Mononuclear cell (primary cell): ENCODE measurements around the gene GMDS. TPM values are rescaled to one million over a fixed set of nuclear protein-coding genes. Genes with fewer than 3 reads are reported as not detected.

Experiments used
- H3K27me3 ChIP-seq: 2 replicates; pipeline ENCODE4 v1.6.0; 2011; ENCODE audit warnings: low read length, control low read depth; ENCODE audit not compliant: insufficient read depth
- H3K4me1 ChIP-seq: 2 replicates; pipeline ENCODE4 v1.5.1; 2011; ENCODE audit warnings: mild to moderate bottlenecking, low read length, control low read depth; ENCODE audit not compliant: insufficient read depth
- H3K4me3 ChIP-seq: 2 replicates; pipeline ENCODE4 v1.5.1; 2011; ENCODE audit warnings: mild to moderate bottlenecking, low read length, moderate library complexity
- H3K9me3 ChIP-seq: 2 replicates; pipeline ENCODE4 v1.5.1; 2011; ENCODE audit warnings: low read depth, mild to moderate bottlenecking, control low read depth, low read length
- total RNA-seq: library from RNA; depleted of rRNA; stranded (reverse); fragments of >200 nt; gene quantifications from one replicate; pipeline ENCODE4 v1.2.3, GENCODE V29; 2012

GMDS gene
- total RNA-seq, 1 donor, result 10.6 TPM

GRCh38 chr6:2249126-2249525 lies 3.7 kb upstream of the GMDS start:
- Histone ChIP-seq H3K9me3 (no peaks in the 10 kb centered on the region), H3K27me3 (no peaks in the 10 kb centered on the region), H3K4me1 (peaks cover 25% of the 10 kb centered on the region), H3K4me3 (no peak overlapping the region)

DNA sequence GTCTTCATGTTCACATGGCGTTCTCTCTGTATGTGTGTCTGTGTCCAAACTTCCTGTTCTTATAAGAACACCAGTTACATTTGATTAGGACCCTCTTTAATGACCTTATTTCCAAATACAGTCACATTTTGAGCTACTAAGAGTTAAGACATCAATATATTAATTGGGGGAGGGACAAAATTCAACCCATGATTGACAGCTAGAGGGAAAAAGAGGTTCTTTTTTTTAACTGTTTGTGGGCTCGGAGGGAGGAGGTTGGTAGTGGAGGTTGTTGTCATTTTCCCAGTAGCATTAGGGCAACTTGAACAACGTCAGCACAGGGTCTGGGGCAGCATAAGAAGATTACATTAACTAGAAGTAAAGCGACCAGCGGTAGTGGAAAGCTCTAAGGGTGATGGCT lies 2.3 kb upstream of the GMDS start:
- no peaks in the 10 kb centered on the region for H3K27me3 ChIP-seq
- H3K4me3 ChIP-seq, result no peak overlapping the region
- peaks cover 34% of the 10 kb centered on the region for H3K4me1 ChIP-seq
- H3K9me3 ChIP-seq, result no peaks in the 10 kb centered on the region

DNA sequence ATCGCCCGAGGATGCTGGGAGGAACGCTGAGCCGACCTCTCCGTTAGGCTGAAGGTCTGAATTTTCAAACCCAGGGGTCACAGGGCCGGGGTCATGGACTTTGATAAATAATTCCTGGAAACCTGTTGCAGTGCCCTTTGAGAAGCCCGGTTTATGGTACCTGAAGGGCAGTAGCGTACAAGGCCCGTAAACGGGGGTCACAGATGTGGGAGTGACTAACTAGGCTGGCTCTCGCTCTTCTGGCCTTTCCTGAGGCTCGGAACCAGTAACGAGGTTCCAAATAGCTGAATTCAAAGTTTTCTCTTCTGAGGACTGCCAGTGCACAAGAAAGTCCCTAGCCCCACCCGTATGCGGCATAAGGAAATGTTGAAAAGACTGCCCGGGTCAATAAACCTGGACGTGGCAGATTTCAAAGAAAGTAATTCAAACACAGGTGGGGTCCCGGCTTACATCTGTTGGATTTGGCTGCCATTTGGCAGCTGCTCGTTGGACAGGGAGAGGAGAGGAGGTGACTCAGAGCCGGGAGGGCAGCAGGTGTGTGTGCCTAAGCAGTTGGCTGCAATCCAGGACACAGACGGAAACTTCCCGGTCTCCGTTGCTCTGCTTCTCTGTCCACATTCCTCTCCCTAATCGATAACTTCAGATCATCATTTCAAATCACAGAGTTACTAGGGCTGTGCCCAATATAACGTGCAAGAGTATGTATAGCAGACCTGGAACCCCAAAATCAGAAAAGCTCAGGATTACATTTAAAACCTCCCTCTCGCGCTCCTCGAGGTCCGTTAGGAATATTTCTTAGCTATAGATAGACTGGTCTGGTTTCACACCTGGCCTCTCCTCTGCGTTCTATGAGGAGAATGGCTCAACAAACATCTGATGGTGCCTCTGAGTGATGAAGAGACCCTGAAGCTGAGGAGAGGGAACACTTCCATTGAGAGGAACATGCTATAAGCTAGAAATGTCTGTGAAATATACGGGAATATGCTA lies 765 bp upstream of the GMDS start:
- Histone ChIP-seq H3K4me3 (peak overlapping the region; percentile 70), H3K27me3 (no peaks in the 10 kb centered on the region), H3K9me3 (no peaks in the 10 kb centered on the region), H3K4me1 (peaks cover 34% of the 10 kb centered on the region)

- Histone ChIP-seq H3K4me3 (peak overlapping the region; percentile 70), H3K4me1 (peaks cover 34% of the 10 kb centered on the region), H3K9me3 (no peaks in the 10 kb centered on the region), H3K27me3 (no peaks in the 10 kb centered on the region)
These were observed 923 bp downstream of the GMDS start for GRCh38 chr6:2244261-2245102.

- H3K9me3 ChIP-seq, result no peaks in the 10 kb centered on the region
- no peak overlapping the region for H3K4me3 ChIP-seq
- no peaks in the 10 kb centered on the region for H3K27me3 ChIP-seq
- H3K4me1 ChIP-seq, result peaks cover 30% of the 10 kb centered on the region
These were observed 3.1 kb downstream of the GMDS start for GRCh38 chr6:2242311-2242710.

DNA sequence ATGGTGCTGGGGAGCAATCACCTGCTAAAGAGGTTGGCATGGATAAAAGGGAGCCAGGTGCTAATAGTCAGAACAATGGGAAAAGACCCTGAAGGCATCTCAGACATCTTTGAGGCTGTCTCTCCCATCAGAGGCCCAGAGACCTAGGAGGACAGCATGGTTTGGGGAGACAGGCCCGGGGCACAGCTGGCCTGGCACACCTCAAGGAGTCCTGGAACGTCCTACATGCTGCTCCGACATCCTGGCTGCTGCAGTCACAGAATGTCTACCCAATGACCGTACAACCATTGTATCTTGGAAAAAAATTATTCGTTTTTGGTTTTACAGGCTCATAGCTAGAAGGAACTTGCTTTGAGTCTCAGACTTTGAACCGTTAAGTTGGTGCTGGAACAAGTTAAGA lies 4.4 kb downstream of the GMDS start:
- Histone ChIP-seq H3K27me3 (no peaks in the 10 kb centered on the region), H3K4me1 (peaks cover 17% of the 10 kb centered on the region), H3K9me3 (no peaks in the 10 kb centered on the region), H3K4me3 (no peak overlapping the region)

DNA sequence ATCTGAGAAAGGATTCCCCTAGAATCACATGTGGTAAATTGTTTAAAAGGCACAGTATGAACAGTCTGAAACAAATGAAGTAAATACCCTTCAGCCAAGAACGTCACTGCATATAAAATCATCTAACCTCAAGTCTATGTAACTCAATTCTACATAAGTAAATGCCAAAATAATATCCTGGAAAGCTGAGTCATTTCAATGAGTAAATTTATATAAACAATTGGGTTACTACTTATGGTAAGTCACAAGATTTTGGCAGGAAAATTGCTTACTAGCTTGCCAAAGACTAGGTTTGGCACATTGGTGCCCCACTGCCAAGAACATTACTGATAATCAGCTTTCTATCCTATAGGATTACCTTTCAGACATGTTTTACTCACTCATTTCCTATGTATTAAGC lies 8.4 kb downstream of the GMDS start:
- Histone ChIP-seq H3K4me3 (no peak overlapping the region), H3K9me3 (no peaks in the 10 kb centered on the region), H3K4me1 (no peaks in the 10 kb centered on the region), H3K27me3 (no peaks in the 10 kb centered on the region)

DNA sequence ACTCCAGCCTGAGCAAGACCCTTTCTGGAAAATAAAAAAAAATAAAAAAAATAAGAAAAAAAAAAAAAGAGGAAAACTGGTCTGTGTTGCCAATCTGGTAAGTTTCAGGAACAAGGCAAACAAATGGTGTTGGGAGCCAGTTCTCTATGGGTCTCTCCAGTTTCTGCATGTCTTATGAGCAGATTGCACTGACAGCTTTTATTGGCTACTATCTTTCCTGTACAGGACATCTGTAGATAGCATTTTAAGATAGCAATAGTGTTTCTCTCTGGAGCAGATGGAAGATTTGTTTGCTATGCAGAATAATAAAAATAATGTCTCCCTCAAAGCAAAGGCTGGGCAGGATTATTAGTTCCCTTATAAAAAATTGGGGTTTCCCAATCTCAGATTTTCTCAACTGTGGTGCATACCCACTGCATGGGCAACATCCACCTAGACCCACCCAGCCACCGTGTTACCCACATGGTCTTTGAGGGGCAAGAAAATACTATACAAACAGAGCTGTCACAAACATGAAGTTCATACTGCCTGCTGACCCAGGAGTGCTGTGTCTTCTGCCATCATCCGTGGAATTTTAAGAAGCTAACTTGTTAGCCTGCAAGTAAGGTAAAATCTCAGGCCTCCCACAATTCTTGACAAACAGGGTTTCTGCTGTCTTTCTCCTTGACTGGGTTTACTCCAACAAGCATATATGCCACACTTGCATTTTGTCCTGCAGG lies 9.5 kb downstream of the GMDS start:
- H3K9me3 ChIP-seq, result no peaks in the 10 kb centered on the region
- no peaks in the 10 kb centered on the region for H3K27me3 ChIP-seq
- no peak overlapping the region for H3K4me3 ChIP-seq
- H3K4me1 ChIP-seq, result peaks cover 5% of the 10 kb centered on the region

DNA sequence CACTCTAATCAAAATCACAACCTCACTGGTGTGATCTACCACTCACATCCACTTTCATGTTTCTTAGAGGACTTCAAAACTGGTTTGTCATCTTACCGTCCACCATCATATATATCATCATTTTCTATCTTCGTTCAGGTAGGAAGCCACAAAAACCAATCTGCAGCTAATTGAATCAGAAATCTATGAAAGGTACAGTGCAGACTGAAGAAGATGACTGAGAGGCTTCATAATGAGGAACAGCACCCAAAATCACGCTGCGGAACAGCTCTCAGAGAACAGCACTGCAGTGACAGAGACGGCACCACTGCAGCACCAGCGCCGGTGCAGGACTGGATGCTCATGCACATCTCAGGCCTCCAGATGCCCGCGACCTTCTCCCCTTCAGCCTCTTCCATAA lies 13.0 kb downstream of the GMDS start:
- no peaks in the 10 kb centered on the region for H3K27me3 ChIP-seq
- no peaks in the 10 kb centered on the region for H3K9me3 ChIP-seq
- H3K4me1 ChIP-seq, result peaks cover 6% of the 10 kb centered on the region
- H3K4me3 ChIP-seq, result no peak overlapping the region

DNA sequence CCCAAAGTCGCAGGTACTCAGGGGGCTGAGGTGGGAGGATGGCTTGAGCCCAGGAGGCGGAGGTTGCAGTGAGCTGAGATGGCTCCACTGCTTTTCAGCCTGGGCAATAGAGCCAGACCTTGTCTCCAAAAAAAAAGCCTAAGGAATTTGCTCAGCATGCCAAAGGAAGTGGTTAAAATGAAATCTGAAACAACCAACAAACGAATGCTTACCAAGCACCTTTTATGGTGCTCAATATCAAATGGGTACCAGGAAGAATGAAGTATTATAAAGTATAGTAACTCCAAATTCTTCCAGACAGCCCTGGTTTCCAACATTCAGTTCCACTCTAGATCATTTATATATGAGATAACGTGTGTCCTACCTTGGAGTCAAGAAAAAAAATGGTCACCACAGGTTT lies 14.0 kb downstream of the GMDS start:
- H3K4me1 ChIP-seq, result peaks cover 6% of the 10 kb centered on the region
- no peaks in the 10 kb centered on the region for H3K27me3 ChIP-seq
- H3K4me3 ChIP-seq, result no peak overlapping the region
- no peaks in the 10 kb centered on the region for H3K9me3 ChIP-seq

- peaks cover 6% of the 10 kb centered on the region for H3K4me1 ChIP-seq
- H3K9me3 ChIP-seq, result no peaks in the 10 kb centered on the region
These were observed 14.6 kb downstream of the GMDS start for GRCh38 chr6:2230659-2231277.

DNA sequence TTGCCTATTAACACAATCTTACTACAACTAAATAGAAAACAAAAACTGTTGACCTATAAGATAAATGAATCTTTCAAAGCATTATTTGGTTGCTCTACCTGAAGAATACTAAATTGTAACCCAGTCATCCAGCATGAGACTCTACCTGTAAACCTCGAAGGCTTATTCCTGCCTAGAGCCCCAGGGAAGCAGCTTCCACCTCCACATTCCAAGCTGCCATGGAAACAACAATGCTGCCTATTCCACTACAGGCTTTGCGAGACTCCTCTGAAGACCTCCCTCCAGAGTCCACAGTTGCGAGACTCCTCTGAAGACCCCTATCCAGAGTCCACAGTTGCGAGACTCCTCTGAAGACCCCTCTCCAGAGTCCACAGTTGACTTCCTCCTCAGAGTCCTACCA lies 15.7 kb downstream of the GMDS start:
- peaks cover 6% of the 10 kb centered on the region for H3K4me1 ChIP-seq
- H3K9me3 ChIP-seq, result no peaks in the 10 kb centered on the region
- no peaks in the 10 kb centered on the region for H3K27me3 ChIP-seq
- no peak overlapping the region for H3K4me3 ChIP-seq

More at GRCh38 chr6:2230659-2231277, 14.6 kb downstream of the GMDS start:
- no peak overlapping the region for H3K4me3 ChIP-seq
- H3K27me3 ChIP-seq, result no peaks in the 10 kb centered on the region

- H3K4me3 ChIP-seq, result no peak overlapping the region
- no peaks in the 10 kb centered on the region for H3K27me3 ChIP-seq
- no peaks in the 10 kb centered on the region for H3K9me3 ChIP-seq
- H3K4me1 ChIP-seq, result peaks cover 6% of the 10 kb centered on the region
These were observed 16.4 kb downstream of the GMDS start for GRCh38 chr6:2229039-2229438.

GRCh38 chr6:2228392-2228791 lies 17.0 kb downstream of the GMDS start:
- no peak overlapping the region for H3K4me3 ChIP-seq
- peaks cover 6% of the 10 kb centered on the region for H3K4me1 ChIP-seq
- no peaks in the 10 kb centered on the region for H3K9me3 ChIP-seq
- no peaks in the 10 kb centered on the region for H3K27me3 ChIP-seq
